Endodermal cell (in vitro differentiated cells): ENCODE measurements around the gene MARCHF10. TPM values are rescaled to one million over a fixed set of nuclear protein-coding genes. Genes with fewer than 3 reads are reported as not detected.

ENCODE experiments used
- DNase-seq: peaks from one replicate; pipeline ENCODE4 v3.0.0-alpha.2; 2017
- H3K27ac ChIP-seq: 2 replicates; pipeline ENCODE4 v1.5.1; 2013; ENCODE audit warnings: mild to moderate bottlenecking, low read depth, low read length, moderate library complexity
- H3K27me3 ChIP-seq: 2 replicates; pipeline ENCODE4 v1.6.1; 2013; ENCODE audit warnings: mild to moderate bottlenecking, low read length, moderate library complexity; ENCODE audit not compliant: insufficient read depth, control insufficient read depth, poor library complexity, severe bottlenecking
- H3K36me3 ChIP-seq: 2 replicates; pipeline ENCODE4 v1.7.0; 2013; ENCODE audit warnings: mild to moderate bottlenecking, low read length, moderate library complexity; ENCODE audit not compliant: control insufficient read depth, insufficient read depth
- H3K4me1 ChIP-seq: one replicate; pipeline ENCODE4 v1.7.0; 2013; ENCODE audit warnings: low read length; ENCODE audit not compliant: control insufficient read depth, insufficient read depth
- H3K4me3 ChIP-seq: 2 replicates; pipeline ENCODE4 v1.5.1; 2013; ENCODE audit warnings: mild to moderate bottlenecking, low read length, moderate library complexity
- H3K9ac ChIP-seq: 2 replicates; pipeline ENCODE4 v1.6.1; 2013; ENCODE audit warnings: mild to moderate bottlenecking, low read length, moderate library complexity; ENCODE audit not compliant: poor library complexity, severe bottlenecking; ENCODE audit errors: extremely low read depth
- H3K9me3 ChIP-seq: 2 replicates; pipeline ENCODE4 v1.6.1; 2013; ENCODE audit warnings: mild to moderate bottlenecking, low read length, moderate library complexity; ENCODE audit not compliant: control insufficient read depth
- H3K27ac Mint-ChIP-seq: 2 replicates; pipeline ENCODE4 v1.8.0; 2020; ENCODE audit warnings: mixed read lengths
- H3K27me3 Mint-ChIP-seq: 2 replicates; pipeline ENCODE4 v1.8.0; 2021; ENCODE audit warnings: mild to moderate bottlenecking, mixed read lengths; ENCODE audit not compliant: insufficient read depth
- H3K36me3 Mint-ChIP-seq: 2 replicates; pipeline ENCODE4 v1.8.0; 2020; ENCODE audit warnings: low read depth, mixed read lengths
- H3K4me1 Mint-ChIP-seq: 2 replicates; pipeline ENCODE4 v1.8.0; 2020; ENCODE audit warnings: mixed read lengths
- H3K4me3 Mint-ChIP-seq: 2 replicates; pipeline ENCODE4 v1.8.0; 2020; ENCODE audit warnings: mild to moderate bottlenecking, moderate library complexity, mixed read lengths
- H3K9me3 Mint-ChIP-seq: 2 replicates; pipeline ENCODE4 v1.8.0; 2020; ENCODE audit warnings: mild to moderate bottlenecking, mixed read lengths
- WGBS, 2 experiments: methylation state at CpG; one replicate each; pipeline versions ENCODE4 v1.1.5 to v1.1.7; 2013; ENCODE audit warnings: missing lambda C conversion rate in 2 of 2, mixed read lengths in 1 of 2; ENCODE audit not compliant: insufficient coverage in 1 of 2, insufficient read length in 1 of 2; 5-methylcytosine and 5-hydroxymethylcytosine counted together
- total RNA-seq, 2 donors: library from RNA; stranded (reverse); fragmentation: NEBNext Ultra II Directional in 1 of 2; extraction: Animal tissue kit (Norgen Biotek cat#: 25700) in 1 of 2; gene quantifications; 2 replicates in 1 of 2; 3 replicates in 1 of 2; pipeline ENCODE4 v1.2.1, GENCODE V29; 2021
- TF ChIP-seq, protein P1 (sequence below): fragments of 200-600 bp; sonication (generic); conservative IDR thresholded peaks from 2 replicates; pipeline ENCODE4 v1.5.0; 2021; ENCODE audit warnings: antibody characterized with exemption, mild to moderate bottlenecking

The MARCHF10 gene
- total RNA-seq, 2 donors from 2014 or later, result 0.57 to 1.7 TPM

DNA sequence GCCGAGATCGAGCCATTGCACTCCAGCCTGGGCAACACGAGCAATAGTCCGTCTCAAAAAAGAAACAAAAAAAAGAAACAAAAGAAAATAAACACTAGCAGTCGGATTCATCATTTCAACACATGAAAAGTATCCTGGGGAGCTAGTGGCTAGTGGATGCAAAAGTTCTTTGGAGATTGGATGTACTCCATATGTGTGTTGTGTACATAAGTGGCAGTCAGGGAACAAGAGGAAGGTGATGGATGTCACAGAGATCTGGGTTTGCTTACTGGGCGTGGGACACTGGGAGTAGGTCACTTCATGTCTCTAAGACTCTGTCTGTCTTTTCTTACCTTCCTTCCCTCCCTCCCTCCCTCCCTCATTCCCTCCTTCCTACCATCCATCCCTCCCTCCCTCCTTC, 145.3 kb downstream of the MARCHF10 start:
- 99 to 100% methylated on average over 1 to 6 of the region's 6 CpGs for WGBS, 2 experiments
- H3K36me3 Mint-ChIP-seq, result peaks cover 49% of the 10 kb centered on the region

DNA sequence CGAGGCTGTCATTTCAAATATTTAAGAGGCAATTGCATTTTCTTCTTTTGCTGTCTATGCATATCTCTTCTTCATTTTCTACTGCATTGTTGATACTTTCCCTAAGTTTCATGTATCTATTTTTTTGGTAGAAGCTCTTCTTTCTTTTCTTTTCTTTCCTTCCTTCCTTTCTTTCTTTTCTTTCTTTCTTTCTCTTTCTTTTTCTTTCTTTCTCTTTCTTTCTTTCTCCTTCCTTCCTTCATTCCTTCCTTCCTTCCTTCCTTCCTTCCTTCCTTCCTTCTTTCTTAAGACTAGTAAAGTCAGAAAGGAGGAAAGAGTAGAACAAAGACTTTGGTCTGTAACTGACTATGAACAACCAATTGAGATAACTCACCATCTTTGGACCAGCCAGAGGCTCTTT, 146.8 kb downstream of the MARCHF10 start:
- H3K27me3 Mint-ChIP-seq, result no peaks in the 10 kb centered on the region
- H3K4me1 Mint-ChIP-seq, result no peaks in the 10 kb centered on the region
- no peak overlapping the region for H3K27ac ChIP-seq
- 93 to 100% methylated on average over 1 of the region's 1 CpG for WGBS, 2 experiments
- peaks cover 20% of the 10 kb centered on the region for H3K9me3 ChIP-seq
- DNase-seq, result no peak
- no peak overlapping the region for H3K27ac Mint-ChIP-seq
- H3K36me3 Mint-ChIP-seq, result peaks cover 51% of the 10 kb centered on the region
- H3K9me3 Mint-ChIP-seq, result peaks cover 13% of the 10 kb centered on the region
- no peaks in the 10 kb centered on the region for H3K27me3 ChIP-seq
- H3K4me1 ChIP-seq, result no peaks in the 10 kb centered on the region
- peaks cover 25% of the 10 kb centered on the region for H3K36me3 ChIP-seq
- no peak overlapping the region for H3K4me3 Mint-ChIP-seq
- TF ChIP-seq, protein P1, sequence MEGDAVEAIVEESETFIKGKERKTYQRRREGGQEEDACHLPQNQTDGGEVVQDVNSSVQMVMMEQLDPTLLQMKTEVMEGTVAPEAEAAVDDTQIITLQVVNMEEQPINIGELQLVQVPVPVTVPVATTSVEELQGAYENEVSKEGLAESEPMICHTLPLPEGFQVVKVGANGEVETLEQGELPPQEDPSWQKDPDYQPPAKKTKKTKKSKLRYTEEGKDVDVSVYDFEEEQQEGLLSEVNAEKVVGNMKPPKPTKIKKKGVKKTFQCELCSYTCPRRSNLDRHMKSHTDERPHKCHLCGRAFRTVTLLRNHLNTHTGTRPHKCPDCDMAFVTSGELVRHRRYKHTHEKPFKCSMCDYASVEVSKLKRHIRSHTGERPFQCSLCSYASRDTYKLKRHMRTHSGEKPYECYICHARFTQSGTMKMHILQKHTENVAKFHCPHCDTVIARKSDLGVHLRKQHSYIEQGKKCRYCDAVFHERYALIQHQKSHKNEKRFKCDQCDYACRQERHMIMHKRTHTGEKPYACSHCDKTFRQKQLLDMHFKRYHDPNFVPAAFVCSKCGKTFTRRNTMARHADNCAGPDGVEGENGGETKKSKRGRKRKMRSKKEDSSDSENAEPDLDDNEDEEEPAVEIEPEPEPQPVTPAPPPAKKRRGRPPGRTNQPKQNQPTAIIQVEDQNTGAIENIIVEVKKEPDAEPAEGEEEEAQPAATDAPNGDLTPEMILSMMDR, result no peak
- no peak overlapping the region for H3K4me3 ChIP-seq
- H3K9ac ChIP-seq, result no peak overlapping the region

More for the DNA sequence above, 145.3 kb downstream of the MARCHF10 start:
- no peaks in the 10 kb centered on the region for H3K27me3 ChIP-seq
- peaks cover 33% of the 10 kb centered on the region for H3K36me3 ChIP-seq
- TF ChIP-seq, protein P1, result no peak
- H3K4me1 Mint-ChIP-seq, result no peaks in the 10 kb centered on the region
- no peaks in the 10 kb centered on the region for H3K4me1 ChIP-seq
- H3K27ac ChIP-seq, result no peak overlapping the region
- H3K9me3 ChIP-seq, result peaks cover 20% of the 10 kb centered on the region
- H3K27ac Mint-ChIP-seq, result no peak overlapping the region
- DNase-seq, result no peak
- no peaks in the 10 kb centered on the region for H3K27me3 Mint-ChIP-seq
- no peak overlapping the region for H3K9ac ChIP-seq
- H3K9me3 Mint-ChIP-seq, result peaks cover 13% of the 10 kb centered on the region
- no peak overlapping the region for H3K4me3 ChIP-seq
- no peak overlapping the region for H3K4me3 Mint-ChIP-seq

DNA sequence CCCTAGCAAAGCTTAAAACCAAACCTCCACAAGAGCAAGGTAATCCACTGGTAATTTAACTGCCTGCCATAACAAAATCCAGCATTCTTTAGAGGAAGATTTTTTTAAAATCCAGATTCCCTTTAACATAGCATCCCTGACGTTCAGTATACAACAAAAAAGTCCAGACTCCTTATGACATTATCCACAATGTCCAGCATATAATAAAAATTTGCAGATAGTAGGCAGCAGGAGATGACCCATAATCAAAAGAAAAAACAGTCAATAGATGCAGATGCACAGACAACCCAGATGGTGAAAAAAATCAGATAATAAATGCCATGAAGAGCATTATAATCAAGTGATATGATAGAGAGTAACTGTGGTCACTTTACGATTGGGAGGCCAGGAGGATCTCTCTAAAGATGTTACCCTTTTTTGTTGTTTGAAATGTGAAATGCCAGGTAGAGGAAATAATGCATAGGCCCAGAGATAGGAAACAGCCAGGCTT, 147.4 kb downstream of the MARCHF10 start:
- peaks cover 25% of the 10 kb centered on the region for H3K36me3 ChIP-seq
- no peaks in the 10 kb centered on the region for H3K4me1 Mint-ChIP-seq
- no peaks in the 10 kb centered on the region for H3K27me3 ChIP-seq
- no peak for DNase-seq
- WGBS, 2 experiments, result 88 to 93% methylated on average over 1 to 2 of the region's 2 CpGs
- H3K4me1 ChIP-seq, result no peaks in the 10 kb centered on the region
- no peak overlapping the region for H3K9ac ChIP-seq
- H3K27ac Mint-ChIP-seq, result no peak overlapping the region
- peaks cover 13% of the 10 kb centered on the region for H3K9me3 Mint-ChIP-seq
- no peak overlapping the region for H3K27ac ChIP-seq
- H3K4me3 Mint-ChIP-seq, result no peak overlapping the region
- H3K36me3 Mint-ChIP-seq, result peaks cover 53% of the 10 kb centered on the region
- H3K27me3 Mint-ChIP-seq, result no peaks in the 10 kb centered on the region
- TF ChIP-seq, protein P1, result no peak
- no peak overlapping the region for H3K4me3 ChIP-seq
- peaks cover 20% of the 10 kb centered on the region for H3K9me3 ChIP-seq
